Measurements from ENCODE around the gene NSG1. TPM values are rescaled to one million over a fixed set of nuclear protein-coding genes. Genes with fewer than 3 reads are reported as not detected.

NSG1 gene
- total and polyA plus RNA-seq, 2 of the 8 experiments (the other 6 are each of a cell fraction or from before 2014, with no cell fraction given) = 35.7 to 61.4 TPM

DNA sequence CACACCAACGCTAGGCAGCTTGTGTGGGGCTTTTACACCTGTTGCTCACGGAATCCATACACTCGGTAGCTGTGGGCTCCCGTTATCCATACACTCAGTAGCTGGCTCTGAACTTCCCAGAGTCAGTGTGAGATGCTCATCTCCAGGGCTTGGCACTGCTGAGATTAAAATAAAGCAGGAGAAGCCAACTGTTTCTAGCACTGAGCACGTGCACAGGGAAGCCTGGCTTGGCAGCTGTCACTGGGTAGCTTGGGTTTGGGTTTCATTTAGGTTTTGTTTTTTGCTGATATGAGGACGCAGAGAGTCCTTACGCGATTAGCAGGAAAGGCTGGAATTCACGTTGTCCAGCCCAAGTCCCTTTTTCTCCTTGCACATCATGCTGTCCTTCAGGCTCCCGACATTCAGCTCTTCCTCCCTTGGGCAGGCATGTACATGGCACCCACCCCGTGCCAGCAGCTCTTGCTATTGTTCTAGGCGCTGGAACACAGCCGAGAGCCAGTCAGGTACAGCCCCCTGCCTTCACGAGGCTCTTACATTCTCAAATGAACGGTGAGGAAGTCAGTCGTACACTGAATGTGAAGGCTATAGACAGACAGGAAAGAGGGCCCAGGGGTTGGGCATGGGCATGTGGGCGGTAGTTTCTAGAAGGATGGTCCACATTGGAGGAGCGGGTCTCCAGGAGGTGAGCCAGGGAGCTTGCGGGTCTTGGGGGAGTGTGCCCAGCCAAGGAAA is 25.9 kb downstream of the NSG1 start:
- no peaks in the 10 kb centered on the region for H3K4me1 ChIP-seq (replicated peaks in 1 of 4; ENCODE audit: control insufficient read depth in 3 of 4, insufficient read depth in 4 of 4, low read length in 3 of 4)
- no peak overlapping the region for H3K4me3 ChIP-seq (ENCODE audit: extremely low read depth in 1 of 4, insufficient read depth in 2 of 4, low read depth in 3 of 4, low read length in 4 of 4)
- H3K9me3 ChIP-seq (ENCODE audit: insufficient read depth in 2 of 2, low read depth in 1 of 2, low read length in 1 of 2) = peaks cover 4% of the 10 kb centered on the region in 2 experiments; a peak in 2 of 4 replicates
- ChIA-PET CTCF (ENCODE audit: partially characterized antibody) (interaction anchor here (0.9 to 2.2 kb wide), 4 partner anchors 11 to 81 kb away, joined by 3 to 6 read pairs (median 4); no protein-coding TSS in a partner anchor), POLR2A (ENCODE audit: partially characterized antibody) (interaction anchor here (1.1 kb wide), 1 partner anchor 47 kb away, joined by 3 read pairs; no protein-coding TSS in a partner anchor)
- H3K27ac ChIP-seq (ENCODE audit: low read depth, low read length) = no peak overlapping the region
- DNase-seq (ENCODE audit: low read depth in 1 of 2, low spot score in 2 of 2) (no peak), FAIRE-seq (no peak)
- H2BK5ac ChIP-seq (ENCODE audit: low read depth, low read length) = no peak overlapping the region
- no peak overlapping the region for H2BK20ac ChIP-seq (ENCODE audit: low read length)
- no peak overlapping the region for H3K14ac ChIP-seq (ENCODE audit: insufficient read length)
- H2BK120ac ChIP-seq (replicated peaks; ENCODE audit: low read depth, low read length) = no peak overlapping the region
- no peak overlapping the region for H4K91ac ChIP-seq (replicated peaks; ENCODE audit: insufficient read length, low read length)
- no peak overlapping the region for H3K18ac ChIP-seq (ENCODE audit: extremely low read depth, low read length)
- H3K23ac ChIP-seq (ENCODE audit: insufficient read length) = peak overlapping the region; percentile 32
- no peak overlapping the region for H3K9ac ChIP-seq (replicated peaks in 1 of 4; ENCODE audit: extremely low read depth in 1 of 4, low read depth in 3 of 4, low read length in 3 of 4)
- no peak overlapping the region for H2BK12ac ChIP-seq (ENCODE audit: low read depth, low read length)
- H3K4me2 ChIP-seq (ENCODE audit: insufficient read depth in 1 of 2, low read depth in 2 of 2, low read length in 2 of 2) = no peak overlapping the region
- H3K27me3 ChIP-seq (replicated peaks in 1 of 4; ENCODE audit: control insufficient read depth in 3 of 4, extremely low read depth in 1 of 4, insufficient read depth in 3 of 4, low read length in 3 of 4) = no peaks in the 10 kb centered on the region
- no peaks in the 10 kb centered on the region for H3K79me2 ChIP-seq (ENCODE audit: control insufficient read depth in 1 of 2, insufficient read depth in 2 of 2, low read length in 2 of 2)
- no peaks in the 10 kb centered on the region; the same call in 1 of the 2 replicates for H3K79me1 ChIP-seq (ENCODE audit: low read depth, low read length)
- H2AFZ ChIP-seq (ENCODE audit: low read length) = no peak overlapping the region
- H3K4ac ChIP-seq (replicated peaks; ENCODE audit: insufficient read length, low read depth, low read length) = no peak overlapping the region
- 88% methylated on average over 19 of the region's 19 CpGs; no CpG with 5 or more reads in 1 of the 2 experiments for WGBS, 2 experiments (ENCODE audit: extremely low coverage in 1 of 2, insufficient coverage in 1 of 2, insufficient read length in 1 of 2, insufficient replicate concordance in 2 of 2, low coverage in 1 of 2, low lambda C conversion rate in 2 of 2, missing lambda C conversion rate in 1 of 2)
- H4K5ac ChIP-seq (ENCODE audit: insufficient read length, low read depth, low read length) = no peak overlapping the region
- H3K23me2 ChIP-seq (ENCODE audit: low read depth, low read length) = no peaks in the 10 kb centered on the region
- no peak overlapping the region for H4K8ac ChIP-seq (ENCODE audit: extremely low read depth, insufficient read depth, low read length)
- H4K20me1 ChIP-seq (replicated peaks in 1 of 2; ENCODE audit: control insufficient read depth in 1 of 2, insufficient read depth in 2 of 2, low read length in 2 of 2) = peaks cover 0 to 8% of the 10 kb centered on the region in 2 experiments
- peaks cover 0 to 5% (median 1%) of the 10 kb centered on the region in 4 experiments; a peak in 2 of 8 replicates for H3K36me3 ChIP-seq (ENCODE audit: control insufficient read depth in 2 of 4, insufficient read depth in 4 of 4, low read length in 3 of 4)
- no peak overlapping the region for H3K56ac ChIP-seq (replicated peaks; ENCODE audit: insufficient read length, low read depth, low read length)
- no peak overlapping the region for H2AK5ac ChIP-seq (ENCODE audit: low read depth, low read length)
- no peak overlapping the region for H2BK15ac ChIP-seq (ENCODE audit: low read length)
- no peak for TF ChIP-seq SIX5 (IDR thresholded peaks at IDR 0.05; ENCODE audit: low read depth, low read length)
- TF ChIP-seq JUND (IDR thresholded peaks at IDR 0.05; ENCODE audit: low read length) = no peak
- TF ChIP-seq PHF8 (conservative IDR thresholded peaks at IDR 0.05; ENCODE audit: low read depth, low read length) = no peak
- TF ChIP-seq SIN3A (conservative IDR thresholded peaks at IDR 0.05 in 1 of 2, IDR thresholded peaks at IDR 0.05 in 1 of 2; ENCODE audit: low read depth in 1 of 2, low read length in 2 of 2) = no peak
- no peak for TF ChIP-seq RFX5 (IDR thresholded peaks at IDR 0.05; ENCODE audit: borderline replicate concordance, low read depth, low read length)
- TF ChIP-seq SAP30 (IDR thresholded peaks at IDR 0.05; ENCODE audit: insufficient read depth, insufficient replicate concordance, low read length) = no peak
- no peak for TF ChIP-seq CHD1 (IDR thresholded peaks at IDR 0.05; ENCODE audit: low read depth, low read length)
- TF ChIP-seq CTBP2 (IDR thresholded peaks at IDR 0.05; ENCODE audit: borderline replicate concordance, insufficient read depth, insufficient read length, low read length) = no peak
- no peak for TF ChIP-seq POLR2AphosphoS5 (IDR thresholded peaks at IDR 0.05; ENCODE audit: low read depth, low read length)
- no peak for TF ChIP-seq CREB1 (IDR thresholded peaks at IDR 0.05)
- no peak for TF ChIP-seq CBX8 (IDR thresholded peaks at IDR 0.05; ENCODE audit: borderline replicate concordance, low read depth, low read length)
- no peak for TF ChIP-seq SP1 (IDR thresholded peaks at IDR 0.05; ENCODE audit: low read depth, low read length)
- no peak for TF ChIP-seq EZH2 (IDR thresholded peaks at IDR 0.05; ENCODE audit: low read depth, low read length, severe bottlenecking)

Measured in H1 (cell line).